Left ventricle myocardium inferior (tissue), 1 donor: ENCODE measurements around the gene GHRL. TPM values are rescaled to one million over a fixed set of nuclear protein-coding genes. Genes with fewer than 3 reads are reported as not detected.

Experiments used
- DNase-seq: peaks from one replicate; pipeline ENCODE4 v3.0.0-alpha.2; 2020
- H3K27ac ChIP-seq: fragments of 200-600 bp; replicated peaks from 2 replicates; pipeline ENCODE4 v1.8.0; 2021
- H3K27me3 ChIP-seq: fragments of 200-600 bp; 2 replicates; pipeline ENCODE4 v1.8.0; 2021; ENCODE audit warnings: low read depth
- H3K36me3 ChIP-seq: fragments of 200-600 bp; 2 replicates; pipeline ENCODE4 v1.8.0; 2021
- H3K4me1 ChIP-seq: fragments of 200-600 bp; 2 replicates; pipeline ENCODE4 v1.8.0; 2021
- H3K4me3 ChIP-seq: fragments of 200-600 bp; 2 replicates; pipeline ENCODE4 v1.8.0; 2021; ENCODE audit warnings: mild to moderate bottlenecking, moderate library complexity
- H3K9me3 ChIP-seq: fragments of 200-600 bp; replicated peaks from 2 replicates; pipeline ENCODE4 v1.8.0; 2021
- CTCF ChIP-seq: fragments of 200-600 bp; IDR thresholded peaks from 2 replicates; pipeline ENCODE4 v1.8.0; 2021; ENCODE audit warnings: antibody characterized with exemption, mild to moderate bottlenecking, borderline replicate concordance
- intact Hi-C: fragments of 100-400 bp; cut with micrococcal nuclease; formaldehyde crosslinking; loops from one replicate; pipeline ENCODE4 v1.11.0; 2022
- total RNA-seq: library from RNA; stranded (reverse); fragmentation: NEBNext Ultra II Directional; extraction: Animal tissue kit (Norgen Biotek cat#: 25700); gene quantifications from one replicate; pipeline ENCODE4 v1.2.1, GENCODE V29; 2021
- donor health status: DM: no; HTN: yes; CAD: no; lungs with severe emphysema.

GHRL gene
- total RNA-seq, 1 donor from 2014 or later: 0.25 TPM

GRCh38 chr3:10284496-10284895 is 8.3 kb downstream of the GHRL start:
- Histone ChIP-seq H3K36me3 (peaks cover 71% of the 10 kb centered on the region), H3K4me3 (no peak overlapping the region), H3K27me3 (no peaks in the 10 kb centered on the region), H3K27ac (no peak overlapping the region), H3K4me1 (peaks cover 19% of the 10 kb centered on the region), H3K9me3 (no peaks in the 10 kb centered on the region)
- intact Hi-C loops: no loop called here
- no peak for TF ChIP-seq CTCF
- no peak for DNase-seq

- Histone ChIP-seq H3K4me3 (no peak overlapping the region), H3K27ac (no peak overlapping the region), H3K4me1 (peaks cover 19% of the 10 kb centered on the region), H3K36me3 (peaks cover 75% of the 10 kb centered on the region), H3K27me3 (no peaks in the 10 kb centered on the region), H3K9me3 (no peaks in the 10 kb centered on the region)
- intact Hi-C loops: no loop called here
- no peak for TF ChIP-seq CTCF
- DNase-seq: peak; percentile 53
Observed at GRCh38 chr3:10283638-10284037, 9.1 kb downstream of the GHRL start.

GRCh38 chr3:10281951-10282350 is 10.8 kb downstream of the GHRL start:
- Histone ChIP-seq H3K27ac (no peak overlapping the region), H3K4me3 (no peak overlapping the region), H3K9me3 (no peaks in the 10 kb centered on the region), H3K4me1 (peaks cover 19% of the 10 kb centered on the region), H3K36me3 (peaks cover 75% of the 10 kb centered on the region), H3K27me3 (no peaks in the 10 kb centered on the region)
- intact Hi-C loops: no loop called here
- DNase-seq: no peak
- TF ChIP-seq CTCF: no peak

- Histone ChIP-seq H3K27ac (no peak overlapping the region), H3K4me1 (peaks cover 19% of the 10 kb centered on the region), H3K27me3 (no peaks in the 10 kb centered on the region), H3K36me3 (peaks cover 76% of the 10 kb centered on the region), H3K9me3 (no peaks in the 10 kb centered on the region), H3K4me3 (no peak overlapping the region)
- DNase-seq: no peak
- no peak for TF ChIP-seq CTCF
- intact Hi-C loops: no loop called here
Observed at GRCh38 chr3:10280571-10280970, 12.2 kb downstream of the GHRL start.

- Histone ChIP-seq H3K4me1 (peaks cover 19% of the 10 kb centered on the region), H3K9me3 (no peaks in the 10 kb centered on the region), H3K36me3 (peaks cover 72% of the 10 kb centered on the region), H3K27me3 (no peaks in the 10 kb centered on the region), H3K4me3 (no peak overlapping the region), H3K27ac (no peak overlapping the region)
- DNase-seq: no peak
- intact Hi-C loops: no loop called here
- TF ChIP-seq CTCF: no peak
Observed at GRCh38 chr3:10280177-10280529, 12.6 kb downstream of the GHRL start.
